Breast epithelium (tissue), 3 donors: ENCODE measurements around the gene OVOL1.

ENCODE experiments used
- POLR2A ChIP-seq: fragments of 450-650 bp; IDR thresholded peaks from one replicate; pipeline ENCODE4 v1.6.1; 2016; ENCODE audit warnings: antibody characterized with exemption, mild to moderate bottlenecking, moderate library complexity
- TF ChIP-seq, protein P1 (sequence below), 3 donors: fragments of 450-650 bp; IDR thresholded peaks; one replicate each; pipeline ENCODE4 v1.5.1; 2016 to 2017; ENCODE audit warnings: antibody characterized with exemption in 3 of 3, mild to moderate bottlenecking in 3 of 3, moderate library complexity in 3 of 3

DNA sequence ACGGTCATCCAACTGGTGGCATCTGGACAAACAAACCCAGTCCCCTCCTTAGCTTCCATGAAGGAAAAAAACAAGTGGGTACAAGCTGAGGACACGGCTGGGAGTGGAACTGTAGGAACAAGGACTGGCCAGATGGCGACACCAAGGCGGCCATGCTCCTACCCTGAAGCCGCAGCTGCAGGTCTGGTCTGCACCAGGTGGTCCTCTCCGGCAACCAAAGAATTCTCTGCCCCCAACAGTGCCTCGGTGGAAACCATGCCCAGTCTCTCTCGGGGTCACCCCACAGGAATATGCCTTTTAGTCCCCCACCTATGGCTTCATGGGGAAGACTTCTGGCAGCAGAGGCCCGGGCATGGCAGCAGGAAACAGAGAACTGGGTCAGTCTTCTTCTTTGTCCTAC lies 22.6 kb downstream of the OVOL1 start:
- TF ChIP-seq, protein P1, sequence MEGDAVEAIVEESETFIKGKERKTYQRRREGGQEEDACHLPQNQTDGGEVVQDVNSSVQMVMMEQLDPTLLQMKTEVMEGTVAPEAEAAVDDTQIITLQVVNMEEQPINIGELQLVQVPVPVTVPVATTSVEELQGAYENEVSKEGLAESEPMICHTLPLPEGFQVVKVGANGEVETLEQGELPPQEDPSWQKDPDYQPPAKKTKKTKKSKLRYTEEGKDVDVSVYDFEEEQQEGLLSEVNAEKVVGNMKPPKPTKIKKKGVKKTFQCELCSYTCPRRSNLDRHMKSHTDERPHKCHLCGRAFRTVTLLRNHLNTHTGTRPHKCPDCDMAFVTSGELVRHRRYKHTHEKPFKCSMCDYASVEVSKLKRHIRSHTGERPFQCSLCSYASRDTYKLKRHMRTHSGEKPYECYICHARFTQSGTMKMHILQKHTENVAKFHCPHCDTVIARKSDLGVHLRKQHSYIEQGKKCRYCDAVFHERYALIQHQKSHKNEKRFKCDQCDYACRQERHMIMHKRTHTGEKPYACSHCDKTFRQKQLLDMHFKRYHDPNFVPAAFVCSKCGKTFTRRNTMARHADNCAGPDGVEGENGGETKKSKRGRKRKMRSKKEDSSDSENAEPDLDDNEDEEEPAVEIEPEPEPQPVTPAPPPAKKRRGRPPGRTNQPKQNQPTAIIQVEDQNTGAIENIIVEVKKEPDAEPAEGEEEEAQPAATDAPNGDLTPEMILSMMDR (IDR thresholded peaks at IDR 0.05) = no peak
- no peak for TF ChIP-seq POLR2A
